GM23248 (cell line): ENCODE measurements around the gene CRYBG2. TPM values are rescaled to one million over a fixed set of nuclear protein-coding genes. Genes with fewer than 3 reads are reported as not detected.

ENCODE experiments used
- DNase-seq: peaks from one replicate; pipeline ENCODE4 v3.0.0-alpha.2; 2015
- H2AFZ ChIP-seq: fragments of 200-600 bp; sonication (generic); 2 replicates; pipeline ENCODE4 v1.6.1; 2016; ENCODE audit warnings: antibody characterized with exemption
- H3F3A ChIP-seq: fragments of 200-600 bp; sonication (generic); 2 replicates; pipeline ENCODE4 v1.6.1; 2016; ENCODE audit warnings: mild to moderate bottlenecking, antibody characterized with exemption, mixed run types; ENCODE audit not compliant: insufficient read depth
- H3K27ac ChIP-seq: fragments of 200-600 bp; sonication (generic); 2 replicates; pipeline ENCODE4 v1.5.1; 2016; ENCODE audit warnings: mild to moderate bottlenecking
- H3K27me3 ChIP-seq: fragments of 200-600 bp; sonication (generic); replicated peaks from 2 replicates; pipeline ENCODE4 v1.6.1; 2016; ENCODE audit warnings: mild to moderate bottlenecking; ENCODE audit not compliant: insufficient read depth
- H3K36me3 ChIP-seq: fragments of 200-600 bp; sonication (generic); 2 replicates; pipeline ENCODE4 v1.6.1; 2016; ENCODE audit warnings: low read depth, mild to moderate bottlenecking
- H3K4me1 ChIP-seq: fragments of 200-600 bp; sonication (generic); 2 replicates; pipeline ENCODE4 v1.6.1; 2016; ENCODE audit warnings: mild to moderate bottlenecking; ENCODE audit not compliant: insufficient read depth
- H3K4me2 ChIP-seq: fragments of 200-600 bp; sonication (generic); one replicate; pipeline ENCODE4 v1.6.1; 2016; ENCODE audit warnings: mild to moderate bottlenecking; ENCODE audit not compliant: unreplicated experiment
- H3K4me3 ChIP-seq: fragments of 200-600 bp; sonication (generic); 2 replicates; pipeline ENCODE4 v1.5.1; 2016; ENCODE audit warnings: mild to moderate bottlenecking
- H3K79me2 ChIP-seq: fragments of 200-600 bp; sonication (generic); 2 replicates; pipeline ENCODE4 v1.6.1; 2016; ENCODE audit warnings: mild to moderate bottlenecking; ENCODE audit not compliant: insufficient read depth
- H3K9ac ChIP-seq: fragments of 200-600 bp; sonication (generic); 2 replicates; pipeline ENCODE4 v1.6.1; 2016; ENCODE audit warnings: mild to moderate bottlenecking
- H3K9me2 ChIP-seq: fragments of 200-600 bp; sonication (generic); 2 replicates; pipeline ENCODE4 v1.6.1; 2016; ENCODE audit warnings: mixed run types, mild to moderate bottlenecking, moderate library complexity; ENCODE audit not compliant: insufficient read depth
- H3K9me3 ChIP-seq: fragments of 200-600 bp; sonication (generic); one replicate; pipeline ENCODE4 v1.6.1; 2017; ENCODE audit warnings: low read depth
- H4K20me1 ChIP-seq: fragments of 200-600 bp; sonication (generic); 2 replicates; pipeline ENCODE4 v1.6.0; 2016; ENCODE audit not compliant: insufficient read depth
- EZH2 ChIP-seq: fragments of 200-600 bp; sonication (generic); IDR thresholded peaks from 2 replicates; pipeline ENCODE4 v1.6.1; 2018; ENCODE audit warnings: antibody characterized with exemption, mild to moderate bottlenecking; ENCODE audit not compliant: insufficient read depth, poor library complexity, severe bottlenecking
- EZH2phosphoT487 ChIP-seq: fragments of 200-600 bp; sonication (generic); IDR thresholded peaks from 2 replicates; pipeline ENCODE4 v1.6.1; 2018; ENCODE audit warnings: antibody characterized with exemption, moderate library complexity, mild to moderate bottlenecking, low read depth; ENCODE audit not compliant: insufficient read depth
- whole genome bisulfite sequencing, 2 experiments: methylation state at CpG; one replicate each; pipeline ENCODE4 v1.1.6; 2015 to 2017; ENCODE audit warnings: low lambda C conversion rate in 2 of 2, low coverage in 1 of 2; ENCODE audit errors: missing lambda C conversion rate in 2 of 2; 5-methylcytosine and 5-hydroxymethylcytosine counted together
- in situ Hi-C: fragments of 300-500 bp; cut with MboI; formaldehyde crosslinking; loops from 2 replicates; pipeline ENCODE4 v1.15.0; 2020
- polyA plus RNA-seq: library from polyadenylated mRNA; unstranded; fragments of >200 nt; fragmentation: Nextera tagmentation; extraction: Ambion mirVana; gene quantifications from 2 replicates; pipeline ENCODE4 v1.2.1, GENCODE V29; 2016
- total RNA-seq: library from RNA; depleted of rRNA; stranded (reverse); fragments of >200 nt; shearing (Covaris generic); gene quantifications from 2 replicates; pipeline ENCODE4 v1.2.3, GENCODE V29; 2014

Gene CRYBG2
- total and polyA plus RNA-seq, 2 experiments from 2014 or later: not detected

DNA sequence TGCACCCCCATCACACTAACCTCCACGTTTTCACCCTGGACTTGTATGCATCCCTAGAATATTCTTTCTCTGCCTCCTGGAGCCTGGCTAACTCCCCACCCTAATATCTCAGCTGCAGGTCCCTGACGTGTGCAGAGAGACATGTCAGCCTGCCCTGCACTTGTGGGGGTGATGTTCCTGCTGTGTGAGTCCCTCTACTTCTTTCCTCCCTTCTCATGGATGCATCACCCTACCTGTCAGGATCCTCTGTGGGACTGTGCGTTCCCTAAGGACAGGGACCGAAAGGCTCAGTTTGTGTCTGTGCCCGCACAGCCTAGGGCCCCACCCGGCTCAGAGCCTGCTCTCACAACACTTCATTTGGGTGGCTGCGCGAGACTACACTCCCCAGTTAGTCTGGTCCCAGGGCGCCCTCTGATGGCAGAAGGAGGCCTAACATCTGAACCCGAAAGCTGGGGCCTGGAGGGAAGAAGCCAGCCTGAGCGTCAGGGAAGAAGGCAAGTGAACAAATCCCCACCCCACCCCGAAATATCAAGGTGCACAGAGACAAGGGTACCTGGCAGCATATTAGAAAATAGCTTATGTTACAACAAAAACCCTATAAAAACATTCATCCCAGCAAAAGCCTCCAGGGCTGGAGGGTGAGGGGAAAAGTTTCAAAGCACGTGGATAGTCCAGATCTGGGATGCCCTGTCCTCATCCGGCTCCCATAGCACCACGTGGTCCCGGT, 32.5 kb downstream of the CRYBG2 start:
- Histone ChIP-seq H3K79me2 (no peaks in the 10 kb centered on the region), H3F3A (no peaks in the 10 kb centered on the region), H3K4me1 (peaks cover 10% of the 10 kb centered on the region), H3K9me3 (no peaks in the 10 kb centered on the region), H3K36me3 (no peaks in the 10 kb centered on the region), H3K9ac (peak overlapping the region; percentile 61), H3K27me3 (no peaks in the 10 kb centered on the region), H3K27ac (no peak overlapping the region), H2AFZ (peak overlapping the region; percentile 85), H3K4me2 (peak overlapping the region; percentile 33), H4K20me1 (no peaks in the 10 kb centered on the region), H3K4me3 (no peak overlapping the region), H3K9me2 (no peaks in the 10 kb centered on the region)
- in situ Hi-C loops: no loop called here
- WGBS, 2 experiments: 7 to 9% methylated on average over 16 of the region's 16 CpGs
- no peak for TF ChIP-seq EZH2phosphoT487
- no peak for TF ChIP-seq EZH2
- peak; percentile 91 for DNase-seq

DNA sequence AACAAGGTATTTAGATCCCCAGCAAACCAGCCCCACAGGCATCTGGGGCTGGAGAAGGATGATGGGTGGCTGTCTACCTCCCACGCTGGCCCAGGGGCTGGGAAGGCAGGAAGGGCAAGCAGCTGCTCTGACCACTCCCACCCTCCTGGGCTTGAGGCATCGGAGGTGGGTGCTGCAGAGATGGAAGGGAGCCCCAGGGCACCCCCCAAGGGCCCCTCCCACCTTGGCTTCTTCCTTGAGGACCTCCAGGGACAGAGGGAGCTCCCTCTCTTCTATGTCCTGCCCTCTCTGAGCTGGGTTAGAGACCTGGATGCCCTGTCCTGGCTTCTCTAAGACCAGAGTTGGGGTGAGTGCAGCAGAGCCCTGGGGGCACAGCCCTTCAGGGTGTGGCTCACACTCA, 33.0 kb downstream of the CRYBG2 start:
- TF ChIP-seq EZH2phosphoT487: no peak
- no peak for TF ChIP-seq EZH2
- peak overlapping the region; percentile 33 for H3K4me2 ChIP-seq
- peaks cover 10% of the 10 kb centered on the region for H3K4me1 ChIP-seq
- 41 to 50% methylated on average over 2 of the region's 2 CpGs for WGBS, 2 experiments
- H3K27ac ChIP-seq: no peak overlapping the region
- H3K79me2 ChIP-seq: no peaks in the 10 kb centered on the region
- in situ Hi-C loops: no loop called here
- no peaks in the 10 kb centered on the region for H3K36me3 ChIP-seq
- no peaks in the 10 kb centered on the region for H3K9me3 ChIP-seq
- no peaks in the 10 kb centered on the region for H3K9me2 ChIP-seq
- H4K20me1 ChIP-seq: no peaks in the 10 kb centered on the region
- DNase-seq: no peak
- no peak overlapping the region for H3K4me3 ChIP-seq
- peak overlapping the region; percentile 61; the same call in 1 of the 2 replicates for H3K9ac ChIP-seq
- peak overlapping the region; percentile 85 for H2AFZ ChIP-seq
- no peaks in the 10 kb centered on the region for H3K27me3 ChIP-seq
- no peaks in the 10 kb centered on the region for H3F3A ChIP-seq

DNA sequence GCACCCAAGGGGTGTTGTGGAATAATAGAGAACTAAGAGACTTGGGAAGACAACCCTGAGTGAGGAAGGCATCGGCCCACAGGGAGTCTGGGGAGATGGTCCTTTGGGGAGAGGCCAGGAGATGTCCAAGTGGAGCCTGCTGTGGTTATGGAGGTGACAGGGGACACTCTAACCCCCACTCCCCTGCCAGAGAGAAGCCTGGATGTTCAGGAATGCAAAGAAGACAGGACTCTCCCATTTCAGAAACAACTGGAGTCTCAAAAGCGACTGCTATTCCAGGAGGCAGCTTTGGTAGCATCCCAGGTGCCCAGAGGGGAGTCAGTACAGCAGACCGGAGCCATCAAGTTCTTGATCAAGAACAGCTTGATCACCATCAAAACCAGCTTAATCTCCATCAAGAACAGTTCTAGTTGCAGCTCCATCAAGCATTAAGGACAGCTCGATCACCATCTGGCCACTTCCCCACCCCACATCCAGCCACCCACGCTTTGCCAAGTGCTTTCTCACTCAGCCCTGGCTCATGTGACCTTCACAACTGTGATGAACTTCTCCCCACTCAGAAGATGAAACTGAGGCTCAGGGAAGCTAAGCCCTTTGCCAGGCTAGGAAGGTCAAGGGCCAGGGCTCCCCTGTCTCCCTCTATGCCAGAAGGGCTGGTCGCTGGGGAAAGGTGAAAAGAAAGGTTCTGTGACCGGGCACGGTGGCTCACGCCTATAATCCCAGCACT, 35.4 kb downstream of the CRYBG2 start:
- H3K27ac ChIP-seq: no peak overlapping the region
- H4K20me1 ChIP-seq: no peaks in the 10 kb centered on the region
- 0 out of 2 replicates have a peak, but pooled peaks cover 4% of the 10 kb centered on the region for H3K27me3 ChIP-seq
- no peaks in the 10 kb centered on the region for H3K79me2 ChIP-seq
- DNase-seq: peak; percentile 58
- 70 to 71% methylated on average over 9 of the region's 9 CpGs for WGBS, 2 experiments
- no peak overlapping the region for H2AFZ ChIP-seq
- no peak overlapping the region for H3K9ac ChIP-seq
- peaks cover 10% of the 10 kb centered on the region for H3K4me1 ChIP-seq
- no peaks in the 10 kb centered on the region for H3F3A ChIP-seq
- no peaks in the 10 kb centered on the region for H3K9me3 ChIP-seq
- H3K36me3 ChIP-seq: no peaks in the 10 kb centered on the region
- in situ Hi-C loops: no loop called here
- no peak overlapping the region for H3K4me3 ChIP-seq
- H3K9me2 ChIP-seq: no peaks in the 10 kb centered on the region
- H3K4me2 ChIP-seq: no peak overlapping the region
- TF ChIP-seq EZH2 (no peak), EZH2phosphoT487 (no peak)

DNA sequence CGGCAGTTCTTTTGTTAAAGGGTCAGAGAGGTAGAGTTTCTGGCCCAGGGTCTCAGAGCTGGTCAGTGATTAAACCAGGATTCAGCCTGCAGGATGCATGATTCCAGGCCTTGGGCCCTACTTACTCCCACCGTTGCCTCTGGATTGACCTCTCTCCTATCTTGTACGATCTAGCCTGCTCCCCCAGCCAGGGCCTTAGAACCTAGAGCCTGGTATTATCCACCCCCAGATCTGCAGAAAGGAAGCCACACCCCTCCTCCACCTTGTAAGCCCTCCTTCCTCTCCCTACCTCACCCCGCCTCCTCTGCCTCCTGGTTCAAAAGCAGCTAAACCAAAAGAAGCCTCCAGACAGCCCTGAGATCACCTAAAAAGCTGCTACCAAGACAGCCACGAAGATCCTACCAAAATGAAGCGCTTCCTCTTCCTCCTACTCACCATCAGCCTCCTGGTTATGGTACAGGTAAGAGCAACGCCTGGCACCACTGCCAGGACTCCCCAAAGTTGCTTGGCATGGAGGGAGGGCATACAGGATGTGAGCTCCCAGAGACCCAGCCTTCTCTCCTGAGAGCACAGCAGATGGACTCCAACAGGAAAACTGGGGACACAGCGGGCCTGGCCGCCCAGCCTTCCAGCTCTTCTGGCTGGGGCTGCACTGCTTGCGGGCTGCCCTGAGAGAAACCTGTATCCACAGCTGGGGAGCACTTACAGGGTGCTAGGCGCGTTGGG, 36.2 kb downstream of the CRYBG2 start, which contains the start of gene CD52:
Gene CD52 (plus strand): TSS at position 347 of the 726 bp plus-strand sequence. CDS start 60 bp downstream, at position 407.
- Histone ChIP-seq H3K4me3 (no peak within 1 kb of the TSS), H3K27ac (no peak within 1 kb of the TSS), H3K9me2 (no peaks in the 10 kb centered on the region), H3K4me2 (no peak within 1 kb of the TSS), H3K27me3 (0 out of 2 replicates have a peak, but pooled peaks cover 4% of the 10 kb centered on the region), H3F3A (no peaks in the 10 kb centered on the region), H3K36me3 (no peaks in the 10 kb centered on the region), H3K9me3 (no peaks in the 10 kb centered on the region), H3K4me1 (peaks cover 10% of the 10 kb centered on the region), H3K79me2 (no peaks in the 10 kb centered on the region), H3K9ac (no peak within 1 kb of the TSS), H4K20me1 (no peaks in the 10 kb centered on the region), H2AFZ (no peak within 1 kb of the TSS)
- TF ChIP-seq EZH2 (no peak), EZH2phosphoT487 (no peak)
- in situ Hi-C loops: no loop called here
- DNase-seq: no peak
- 82 to 85% methylated on average over 12 of the region's 12 CpGs for WGBS, 2 experiments
